Keratinocyte (primary cell): ENCODE data around the gene PRR22. TPM values are rescaled to one million over a fixed set of nuclear protein-coding genes. Genes with fewer than 3 reads are reported as not detected.

Experiments used
- DNase-seq: peaks from one replicate; pipeline ENCODE4 v3.0.0-alpha.2; 2011; ENCODE audit warnings: low read depth, missing footprints, low spot score
- FAIRE-seq: peaks from 2 replicates; lab custom pipeline; 2011; peaks lifted over from hg19 to GRCh38; lab: Jason Lieb, UNC
- H2AFZ ChIP-seq: 2 replicates; pipeline ENCODE4 v1.6.0; 2012; ENCODE audit warnings: low read length, control low read depth, inconsistent platforms; ENCODE audit not compliant: control insufficient read depth
- H3K27ac ChIP-seq: 2 replicates; pipeline ENCODE4 v1.5.1; 2011; ENCODE audit warnings: low read length; ENCODE audit not compliant: control insufficient read depth, insufficient read depth
- H3K27me3 ChIP-seq: 3 replicates; pipeline ENCODE4 v1.6.0; 2011; ENCODE audit warnings: low read length; ENCODE audit not compliant: control insufficient read depth, insufficient read depth; ENCODE audit errors: extremely low read depth
- H3K36me3 ChIP-seq, 2 experiments: 2 replicates in 1 of 2; 3 replicates in 1 of 2; pipeline ENCODE4 v1.5.1; 2011; ENCODE audit warnings: low read length in 2 of 2, mild to moderate bottlenecking in 1 of 2; ENCODE audit not compliant: control insufficient read depth in 2 of 2, insufficient read depth in 2 of 2; ENCODE audit errors: extremely low read depth in 1 of 2
- H3K4me1 ChIP-seq: 3 replicates; pipeline ENCODE4 v1.5.1; 2011; ENCODE audit warnings: low read length; ENCODE audit not compliant: control insufficient read depth, insufficient read depth; ENCODE audit errors: extremely low read depth
- H3K4me2 ChIP-seq: 3 replicates; pipeline ENCODE4 v1.6.0; 2011; ENCODE audit warnings: low read depth, low read length; ENCODE audit not compliant: control insufficient read depth, insufficient read depth; ENCODE audit errors: extremely low read depth
- H3K4me3 ChIP-seq, 3 experiments: fragments of 200-600 bp in 1 of 3; sonication (generic) in 1 of 3; 2 replicates in 2 of 3; 3 replicates in 1 of 3; pipeline ENCODE4 v1.5.1; 2011 to 2016; ENCODE audit warnings: low read length in 3 of 3, mild to moderate bottlenecking in 3 of 3, control low read depth in 2 of 3, inconsistent platforms in 1 of 3, low read depth in 1 of 3, mixed read lengths in 1 of 3, mixed run types in 1 of 3, moderate library complexity in 1 of 3; ENCODE audit not compliant: control insufficient read depth in 2 of 3, insufficient read depth in 2 of 3; ENCODE audit errors: extremely low read depth in 1 of 3
- H3K79me2 ChIP-seq: 2 replicates; pipeline ENCODE4 v1.6.0; 2012; ENCODE audit warnings: low read length; ENCODE audit not compliant: control insufficient read depth, insufficient read depth
- H3K9ac ChIP-seq: 3 replicates; pipeline ENCODE4 v1.6.0; 2011; ENCODE audit warnings: low read length; ENCODE audit not compliant: control insufficient read depth, insufficient read depth; ENCODE audit errors: extremely low read depth
- H3K9me1 ChIP-seq: 3 replicates; pipeline ENCODE4 v1.6.0; 2011; ENCODE audit warnings: low read length; ENCODE audit not compliant: control insufficient read depth, insufficient read depth; ENCODE audit errors: extremely low read depth
- H3K9me3 ChIP-seq: 2 replicates; pipeline ENCODE4 v1.5.1; 2012; ENCODE audit warnings: low read depth, low read length; ENCODE audit not compliant: control insufficient read depth
- H4K20me1 ChIP-seq: 3 replicates; pipeline ENCODE4 v1.6.0; 2011; ENCODE audit warnings: low read length; ENCODE audit not compliant: control insufficient read depth, insufficient read depth; ENCODE audit errors: extremely low read depth
- EZH2 ChIP-seq: IDR thresholded peaks from one replicate; pipeline ENCODE4 v1.6.1; 2012; ENCODE audit warnings: inconsistent platforms, mild to moderate bottlenecking, low read length, moderate library complexity
- dilution Hi-C: fragments of 300-500 bp; cut with MboI; formaldehyde crosslinking; loops from one replicate; pipeline ENCODE4 v1.7.0; 2020; ENCODE audit warnings: low sequenced_read_pairs; ENCODE audit not compliant: extremely low pct_ligation_motif_present
- polyA plus RNA-seq, 5 experiments: library from polyadenylated mRNA; depleted of rRNA in 3 of 5; stranded (reverse) in 3 of 5; stranded (forward) in 1 of 5; unstranded in 1 of 5; fragments of >200 nt; gene quantifications; 1 replicate in 1 of 5; 2 replicates in 3 of 5; 3 replicates in 1 of 5; pipeline versions ENCODE4 v1.2.1 to v1.2.3, GENCODE V29; 2011 to 2012; ENCODE audit warnings: missing spikeins in 2 of 5, low read depth in 1 of 5, low replicate concordance in 1 of 5
- TF ChIP-seq, protein P1 (sequence below), 3 experiments: IDR thresholded peaks in 1 of 3; conservative IDR thresholded peaks in 1 of 3; optimal IDR thresholded peaks in 1 of 3; 2 replicates in 2 of 3; 3 replicates in 1 of 3; pipeline versions ENCODE3 to v1.5.1; 2011; ENCODE audit warnings: low read length in 3 of 3, mild to moderate bottlenecking in 3 of 3, moderate library complexity in 2 of 3, control low read depth in 1 of 3, inconsistent platforms in 1 of 3; ENCODE audit not compliant: insufficient read depth in 2 of 3; ENCODE audit errors: extremely low read depth in 1 of 3

Gene PRR22
- polyA plus RNA-seq, 1 donor (not counting 4 experiments of a cell fraction or from before 2014, with no cell fraction given): 0.55 TPM

DNA sequence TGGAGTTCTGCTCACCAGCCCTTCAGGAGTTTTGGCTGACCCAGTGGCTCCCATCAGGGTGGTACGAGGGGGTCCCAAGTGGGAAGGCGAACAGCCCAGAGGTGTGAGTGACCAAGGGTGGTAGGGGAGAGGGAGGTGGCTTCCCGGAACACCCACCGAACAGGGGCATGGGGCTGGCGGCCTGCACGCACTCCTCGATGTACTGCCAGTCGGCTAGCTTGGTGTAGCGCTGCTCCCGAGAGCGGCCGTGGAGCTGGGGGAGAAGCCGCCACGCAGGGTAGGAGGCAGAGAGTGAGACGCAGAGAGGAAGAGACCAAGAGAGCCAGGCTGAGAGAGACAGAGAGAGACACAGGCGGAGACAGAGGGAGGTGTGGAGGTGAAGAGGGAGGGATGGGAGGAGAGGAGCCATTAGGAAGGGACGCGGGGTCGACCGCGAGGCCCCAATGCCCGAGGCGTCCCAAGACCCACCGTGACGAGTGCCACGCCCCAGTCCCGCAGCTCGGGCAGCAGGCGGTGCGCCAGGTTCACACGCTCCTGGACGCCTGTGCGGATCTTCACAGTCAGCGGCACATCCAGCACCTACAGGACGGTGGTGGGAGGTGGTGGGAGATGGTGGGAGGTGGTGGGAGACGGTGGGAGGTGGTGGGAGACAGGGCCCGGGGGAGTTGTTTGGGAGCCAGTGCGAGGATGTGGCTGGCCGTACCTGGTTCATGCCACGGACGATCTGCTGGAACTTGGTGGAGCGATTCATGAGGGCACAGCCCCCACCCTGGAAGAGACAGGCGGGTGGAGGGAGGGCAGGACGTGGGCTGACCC is 2.3 kb upstream of the PRR22 start:
- H3K9me1 ChIP-seq: no peaks in the 10 kb centered on the region
- H3K36me3 ChIP-seq: peaks cover 24 to 48% of the 10 kb centered on the region in 2 experiments
- H4K20me1 ChIP-seq: no peaks in the 10 kb centered on the region
- DNase-seq (no peak), FAIRE-seq (no peak)
- H3K4me1 ChIP-seq: peaks cover 12% of the 10 kb centered on the region
- no peak overlapping the region for H3K9ac ChIP-seq
- no peak overlapping the region for H3K27ac ChIP-seq
- TF ChIP-seq, protein P1, sequence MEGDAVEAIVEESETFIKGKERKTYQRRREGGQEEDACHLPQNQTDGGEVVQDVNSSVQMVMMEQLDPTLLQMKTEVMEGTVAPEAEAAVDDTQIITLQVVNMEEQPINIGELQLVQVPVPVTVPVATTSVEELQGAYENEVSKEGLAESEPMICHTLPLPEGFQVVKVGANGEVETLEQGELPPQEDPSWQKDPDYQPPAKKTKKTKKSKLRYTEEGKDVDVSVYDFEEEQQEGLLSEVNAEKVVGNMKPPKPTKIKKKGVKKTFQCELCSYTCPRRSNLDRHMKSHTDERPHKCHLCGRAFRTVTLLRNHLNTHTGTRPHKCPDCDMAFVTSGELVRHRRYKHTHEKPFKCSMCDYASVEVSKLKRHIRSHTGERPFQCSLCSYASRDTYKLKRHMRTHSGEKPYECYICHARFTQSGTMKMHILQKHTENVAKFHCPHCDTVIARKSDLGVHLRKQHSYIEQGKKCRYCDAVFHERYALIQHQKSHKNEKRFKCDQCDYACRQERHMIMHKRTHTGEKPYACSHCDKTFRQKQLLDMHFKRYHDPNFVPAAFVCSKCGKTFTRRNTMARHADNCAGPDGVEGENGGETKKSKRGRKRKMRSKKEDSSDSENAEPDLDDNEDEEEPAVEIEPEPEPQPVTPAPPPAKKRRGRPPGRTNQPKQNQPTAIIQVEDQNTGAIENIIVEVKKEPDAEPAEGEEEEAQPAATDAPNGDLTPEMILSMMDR (optimal IDR thresholded peaks at IDR 0.05 in 1 of 3, IDR thresholded peaks at IDR 0.05 in 1 of 3, conservative IDR thresholded peaks at IDR 0.05 in 1 of 3; ENCODE audit: extremely low read depth in 1 of 3, insufficient read depth in 2 of 3, low read length in 3 of 3): no peak
- TF ChIP-seq EZH2: no peak
- peaks cover 7% of the 10 kb centered on the region for H3K79me2 ChIP-seq
- dilution Hi-C loops: no loop called here
- H3K4me3 ChIP-seq: no peak overlapping the region
- no peak overlapping the region for H3K4me2 ChIP-seq
- no peaks in the 10 kb centered on the region for H3K27me3 ChIP-seq
- no peak overlapping the region for H2AFZ ChIP-seq
- no peaks in the 10 kb centered on the region for H3K9me3 ChIP-seq

GRCh38 chr19:5785423-5785822 is 877 bp upstream of the PRR22 start:
- Histone ChIP-seq H3K4me1 (peaks cover 12% of the 10 kb centered on the region), H4K20me1 (no peaks in the 10 kb centered on the region), H2AFZ (no peak overlapping the region), H3K9me3 (no peaks in the 10 kb centered on the region), H3K4me2 (no peak overlapping the region), H3K36me3 (peaks cover 24 to 48% of the 10 kb centered on the region in 2 experiments), H3K9ac (no peak overlapping the region), H3K79me2 (peaks cover 7% of the 10 kb centered on the region), H3K9me1 (no peaks in the 10 kb centered on the region), H3K27ac (no peak overlapping the region), H3K4me3 (no peak overlapping the region), H3K27me3 (no peaks in the 10 kb centered on the region)
- dilution Hi-C loops: no loop called here
- DNase-seq (no peak), FAIRE-seq (no peak)
- TF ChIP-seq EZH2: no peak
- TF ChIP-seq, protein P1 (optimal IDR thresholded peaks at IDR 0.05 in 1 of 3, IDR thresholded peaks at IDR 0.05 in 1 of 3, conservative IDR thresholded peaks at IDR 0.05 in 1 of 3; ENCODE audit: extremely low read depth in 1 of 3, insufficient read depth in 2 of 3, low read length in 3 of 3): no peak
